HepG2 (cell line): ENCODE measurements around the gene ANKRD34C.

Source experiments
- UBTF ChIP-seq: sonication (generic); formaldehyde crosslinking; IDR thresholded peaks from 2 replicates; pipeline ENCODE4 v1.4.0; 2020; ENCODE audit warnings: mild to moderate bottlenecking, missing genetic modification reagents
- ZNF335 ChIP-seq: sonication (generic); formaldehyde crosslinking; IDR thresholded peaks from 2 replicates; pipeline ENCODE4 v1.4.0; 2020; ENCODE audit warnings: missing genetic modification reagents

- no peak for TF ChIP-seq ZNF335 (CRISPR knock-in tag)
- TF ChIP-seq UBTF = no peak
These were observed 34.3 kb upstream of the ANKRD34C start for GRCh38 chr15:79248183-79248582.
